Hepatocyte (in vitro differentiated cells): Measurements from ENCODE around the gene DYRK4.

Source experiments
- EZH2 ChIP-seq: fragments of 200-600 bp; sonication (generic); IDR thresholded peaks from 2 replicates; pipeline ENCODE4 v1.6.1; 2016; ENCODE audit warnings: antibody characterized with exemption, mild to moderate bottlenecking, borderline replicate concordance
- EZH2phosphoT487 ChIP-seq: fragments of 200-600 bp; sonication (generic); IDR thresholded peaks from one replicate; pipeline ENCODE4 v1.6.1; 2018; ENCODE audit warnings: antibody characterized with exemption, mild to moderate bottlenecking, low read depth, moderate library complexity; ENCODE audit not compliant: unreplicated experiment, severe bottlenecking
- TF ChIP-seq, protein P1 (sequence below): fragments of 200-600 bp; sonication (generic); IDR thresholded peaks from 2 replicates; pipeline ENCODE4 v1.5.1; 2016; ENCODE audit warnings: antibody characterized with exemption, mild to moderate bottlenecking; ENCODE audit not compliant: poor library complexity

- TF ChIP-seq, protein P1, sequence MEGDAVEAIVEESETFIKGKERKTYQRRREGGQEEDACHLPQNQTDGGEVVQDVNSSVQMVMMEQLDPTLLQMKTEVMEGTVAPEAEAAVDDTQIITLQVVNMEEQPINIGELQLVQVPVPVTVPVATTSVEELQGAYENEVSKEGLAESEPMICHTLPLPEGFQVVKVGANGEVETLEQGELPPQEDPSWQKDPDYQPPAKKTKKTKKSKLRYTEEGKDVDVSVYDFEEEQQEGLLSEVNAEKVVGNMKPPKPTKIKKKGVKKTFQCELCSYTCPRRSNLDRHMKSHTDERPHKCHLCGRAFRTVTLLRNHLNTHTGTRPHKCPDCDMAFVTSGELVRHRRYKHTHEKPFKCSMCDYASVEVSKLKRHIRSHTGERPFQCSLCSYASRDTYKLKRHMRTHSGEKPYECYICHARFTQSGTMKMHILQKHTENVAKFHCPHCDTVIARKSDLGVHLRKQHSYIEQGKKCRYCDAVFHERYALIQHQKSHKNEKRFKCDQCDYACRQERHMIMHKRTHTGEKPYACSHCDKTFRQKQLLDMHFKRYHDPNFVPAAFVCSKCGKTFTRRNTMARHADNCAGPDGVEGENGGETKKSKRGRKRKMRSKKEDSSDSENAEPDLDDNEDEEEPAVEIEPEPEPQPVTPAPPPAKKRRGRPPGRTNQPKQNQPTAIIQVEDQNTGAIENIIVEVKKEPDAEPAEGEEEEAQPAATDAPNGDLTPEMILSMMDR = no peak
- no peak for TF ChIP-seq EZH2
- no peak for TF ChIP-seq EZH2phosphoT487
Observed at GRCh38 chr12:4556735-4557530, 5.1 kb upstream of the DYRK4 start.
